Skeletal muscle satellite cell (primary cell): ENCODE data around the gene TRIO.

Experiments used
- H3K27me3 ChIP-seq: 2 replicates; pipeline ENCODE4 v1.7.0; 2013; ENCODE audit warnings: low read length; ENCODE audit not compliant: control insufficient read depth, insufficient read depth
- H3K36me3 ChIP-seq: 2 replicates; pipeline ENCODE4 v1.7.0; 2013; ENCODE audit warnings: mild to moderate bottlenecking, control low read depth, low read length; ENCODE audit not compliant: insufficient read depth
- H3K4me1 ChIP-seq: 2 replicates; pipeline ENCODE4 v1.7.0; 2013; ENCODE audit warnings: low read length; ENCODE audit not compliant: control insufficient read depth, insufficient read depth
- H3K4me2 ChIP-seq: 2 replicates; pipeline ENCODE4 v1.7.0; 2013; ENCODE audit warnings: mild to moderate bottlenecking, low read length
- H3K4me3 ChIP-seq: 2 replicates; pipeline ENCODE4 v1.7.0; 2013; ENCODE audit warnings: low read length
- H3K9ac ChIP-seq: 2 replicates; pipeline ENCODE4 v1.7.0; 2013; ENCODE audit warnings: mild to moderate bottlenecking, low read depth, low read length, moderate library complexity
- H3K9me3 ChIP-seq: replicated peaks from 2 replicates; pipeline ENCODE4 v1.7.0; 2013; ENCODE audit warnings: mild to moderate bottlenecking, control low read depth, low read length

TRIO gene

DNA sequence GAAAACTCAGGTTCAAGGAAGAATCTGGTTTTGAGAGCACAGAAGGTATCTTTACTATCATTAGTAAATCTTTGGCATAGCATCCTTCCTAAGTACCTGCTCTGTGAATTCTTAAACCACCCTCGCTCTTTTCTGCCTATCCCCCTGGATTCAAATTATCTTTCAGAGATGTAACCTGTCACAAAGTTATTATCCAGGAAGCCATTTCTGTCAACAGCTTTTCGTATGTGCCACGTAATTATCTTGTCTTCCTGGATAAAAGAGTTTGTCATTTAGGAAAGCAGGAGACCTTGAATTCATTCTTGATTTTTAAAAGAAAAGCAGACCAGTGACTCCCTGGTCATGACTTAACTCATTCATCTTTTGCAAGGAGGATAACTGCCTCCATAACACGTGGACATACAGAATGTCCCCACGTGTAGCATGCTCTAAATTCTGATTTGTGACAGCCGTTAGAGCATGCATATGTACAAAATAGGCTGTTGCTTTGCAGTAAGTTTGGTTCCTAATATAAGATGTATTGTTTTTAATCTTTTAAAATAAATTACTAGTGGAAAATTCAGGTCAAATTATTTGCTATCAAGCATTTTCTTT, 189.0 kb downstream of the TRIO start:
- Histone ChIP-seq H3K27me3 (no peaks in the 10 kb centered on the region), H3K4me2 (no peak overlapping the region), H3K4me1 (peaks cover 6% of the 10 kb centered on the region), H3K9me3 (no peaks in the 10 kb centered on the region), H3K36me3 (peaks cover 93% of the 10 kb centered on the region), H3K9ac (no peak overlapping the region), H3K4me3 (no peak overlapping the region)

GRCh38 chr5:14332746-14333145, 189.6 kb downstream of the TRIO start:
- no peaks in the 10 kb centered on the region for H3K9me3 ChIP-seq
- H3K9ac ChIP-seq, result no peak overlapping the region
- no peaks in the 10 kb centered on the region for H3K27me3 ChIP-seq
- no peak overlapping the region for H3K4me3 ChIP-seq
- no peak overlapping the region for H3K4me2 ChIP-seq
- peaks cover 6% of the 10 kb centered on the region for H3K4me1 ChIP-seq
- H3K36me3 ChIP-seq, result peaks cover 97% of the 10 kb centered on the region

DNA sequence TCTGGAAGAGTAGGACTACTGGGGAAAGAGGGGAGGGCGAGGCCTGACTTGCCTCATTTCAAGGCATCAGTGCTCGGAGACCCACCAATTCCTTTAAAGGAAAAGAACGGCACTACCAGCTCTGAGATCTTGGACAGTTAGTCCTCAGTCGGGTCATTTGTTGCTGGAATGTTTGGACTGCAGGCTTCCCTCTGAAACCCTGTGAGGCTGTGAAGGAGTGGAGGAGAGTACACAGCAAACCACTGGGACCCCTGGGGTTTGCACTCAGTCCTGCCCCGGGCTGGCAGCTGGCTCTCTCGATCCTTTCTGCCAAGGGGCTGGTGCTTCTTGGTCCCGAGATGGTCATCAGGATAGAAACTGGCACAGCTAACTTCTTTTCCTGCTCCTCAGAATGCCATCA, 194.5 kb downstream of the TRIO start:
- H3K27me3 ChIP-seq, result no peaks in the 10 kb centered on the region
- H3K4me2 ChIP-seq, result no peak overlapping the region
- H3K4me1 ChIP-seq, result peaks cover 14% of the 10 kb centered on the region
- H3K9ac ChIP-seq, result no peak overlapping the region
- H3K4me3 ChIP-seq, result no peak overlapping the region
- H3K9me3 ChIP-seq, result no peaks in the 10 kb centered on the region
- peaks cover 93% of the 10 kb centered on the region for H3K36me3 ChIP-seq

GRCh38 chr5:14339468-14339867, 196.3 kb downstream of the TRIO start:
- H3K4me2 ChIP-seq, result no peak overlapping the region
- H3K4me1 ChIP-seq, result peaks cover 14% of the 10 kb centered on the region
- no peak overlapping the region for H3K9ac ChIP-seq
- H3K4me3 ChIP-seq, result no peak overlapping the region
- no peaks in the 10 kb centered on the region for H3K9me3 ChIP-seq
- H3K27me3 ChIP-seq, result no peaks in the 10 kb centered on the region
- H3K36me3 ChIP-seq, result peaks cover 91% of the 10 kb centered on the region

DNA sequence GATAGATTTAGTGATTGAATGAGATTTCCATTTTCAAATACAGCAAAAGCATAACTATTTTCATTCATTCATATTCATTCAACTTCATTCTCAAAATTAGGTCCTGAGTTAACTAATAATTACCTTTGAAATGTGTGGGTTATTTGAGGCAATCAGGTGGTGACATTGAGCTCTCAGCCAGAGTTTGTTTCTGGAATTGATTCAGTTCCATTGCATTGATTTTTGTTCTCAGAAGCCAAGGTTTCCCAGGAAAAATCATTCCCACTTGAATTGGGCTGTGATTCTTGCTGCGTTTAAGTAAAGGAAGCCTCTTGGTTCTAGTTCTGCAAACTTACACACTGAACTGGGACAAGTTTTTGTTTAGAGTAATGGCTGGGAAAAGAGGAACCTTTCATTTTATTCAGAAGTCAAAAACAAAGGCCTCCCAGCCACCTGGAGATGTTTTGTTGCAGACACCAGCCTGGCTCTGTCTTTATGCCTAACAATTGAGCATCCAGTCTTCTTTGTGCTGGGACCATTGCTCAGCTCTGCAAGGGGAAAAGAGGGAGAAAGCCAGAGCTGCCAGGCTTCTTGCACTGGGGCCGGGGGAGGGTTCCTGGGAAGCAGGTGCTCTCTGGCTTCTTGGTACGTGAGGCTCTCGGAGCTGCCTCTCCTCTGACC, 198.6 kb downstream of the TRIO start:
- H3K4me2 ChIP-seq, result no peak overlapping the region
- no peaks in the 10 kb centered on the region for H3K27me3 ChIP-seq
- no peaks in the 10 kb centered on the region for H3K9me3 ChIP-seq
- peaks cover 14% of the 10 kb centered on the region for H3K4me1 ChIP-seq
- H3K9ac ChIP-seq, result no peak overlapping the region
- H3K4me3 ChIP-seq, result no peak overlapping the region
- peaks cover 87% of the 10 kb centered on the region for H3K36me3 ChIP-seq

- no peak overlapping the region for H3K4me3 ChIP-seq
- H3K36me3 ChIP-seq, result peaks cover 83% of the 10 kb centered on the region
- H3K4me2 ChIP-seq, result no peak overlapping the region
- no peaks in the 10 kb centered on the region for H3K27me3 ChIP-seq
- H3K4me1 ChIP-seq, result peaks cover 14% of the 10 kb centered on the region
- H3K9ac ChIP-seq, result no peak overlapping the region
- no peaks in the 10 kb centered on the region for H3K9me3 ChIP-seq
Measured at GRCh38 chr5:14342306-14342705, 199.2 kb downstream of the TRIO start.

GRCh38 chr5:14343376-14343775, 200.2 kb downstream of the TRIO start:
- Histone ChIP-seq H3K27me3 (no peaks in the 10 kb centered on the region), H3K4me2 (no peak overlapping the region), H3K9ac (no peak overlapping the region), H3K9me3 (no peaks in the 10 kb centered on the region), H3K4me1 (peaks cover 11% of the 10 kb centered on the region), H3K36me3 (peaks cover 83% of the 10 kb centered on the region), H3K4me3 (no peak overlapping the region)

DNA sequence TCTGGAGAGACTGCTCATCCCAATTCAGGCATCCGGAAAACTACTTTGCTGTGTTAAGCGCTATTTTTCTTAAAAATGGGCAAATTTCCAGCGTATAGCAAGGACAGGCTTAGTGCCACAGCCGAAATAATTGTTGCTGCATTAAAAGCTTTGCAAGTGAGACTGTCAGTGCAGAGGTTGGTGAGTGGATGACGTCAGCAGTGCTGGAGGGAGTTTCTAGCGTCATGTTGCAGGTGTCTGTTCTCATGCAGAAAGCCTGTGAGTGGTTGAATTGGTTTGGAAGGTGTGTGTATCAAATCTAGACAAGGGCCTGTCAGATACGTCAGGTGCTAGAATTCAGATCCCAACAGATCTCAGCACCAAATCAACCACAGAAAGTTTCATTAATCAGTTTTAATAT, 204.4 kb downstream of the TRIO start:
- Histone ChIP-seq H3K9ac (no peak overlapping the region), H3K4me1 (no peaks in the 10 kb centered on the region), H3K4me3 (no peak overlapping the region), H3K27me3 (no peaks in the 10 kb centered on the region), H3K4me2 (no peak overlapping the region), H3K36me3 (peaks cover 80% of the 10 kb centered on the region), H3K9me3 (no peaks in the 10 kb centered on the region)

- H3K4me3 ChIP-seq, result no peak overlapping the region
- no peaks in the 10 kb centered on the region for H3K27me3 ChIP-seq
- H3K9me3 ChIP-seq, result no peaks in the 10 kb centered on the region
- H3K4me1 ChIP-seq, result no peaks in the 10 kb centered on the region
- no peak overlapping the region for H3K9ac ChIP-seq
- H3K36me3 ChIP-seq, result peaks cover 74% of the 10 kb centered on the region
- no peak overlapping the region for H3K4me2 ChIP-seq
Measured at GRCh38 chr5:14348142-14348541, 205.0 kb downstream of the TRIO start.

GRCh38 chr5:14349029-14349428, 205.9 kb downstream of the TRIO start:
- no peaks in the 10 kb centered on the region for H3K4me1 ChIP-seq
- H3K9me3 ChIP-seq, result no peaks in the 10 kb centered on the region
- no peak overlapping the region for H3K4me3 ChIP-seq
- no peak overlapping the region for H3K4me2 ChIP-seq
- no peak overlapping the region for H3K9ac ChIP-seq
- H3K27me3 ChIP-seq, result no peaks in the 10 kb centered on the region
- H3K36me3 ChIP-seq, result peaks cover 69% of the 10 kb centered on the region

- no peak overlapping the region for H3K4me3 ChIP-seq
- peaks cover 13% of the 10 kb centered on the region for H3K4me1 ChIP-seq
- H3K4me2 ChIP-seq, result no peak overlapping the region
- no peaks in the 10 kb centered on the region for H3K9me3 ChIP-seq
- H3K36me3 ChIP-seq, result peaks cover 73% of the 10 kb centered on the region
- no peak overlapping the region for H3K9ac ChIP-seq
- no peaks in the 10 kb centered on the region for H3K27me3 ChIP-seq
Measured at GRCh38 chr5:14351086-14351661, 208.0 kb downstream of the TRIO start.
